LHCN-M2 (cell line): ENCODE measurements around the gene RSRC2. TPM values are rescaled to one million over a fixed set of nuclear protein-coding genes. Genes with fewer than 3 reads are reported as not detected.

Experiments
- total RNA-seq: library from RNA; depleted of rRNA; stranded (reverse); fragments of >200 nt; gene quantifications from 2 replicates; pipeline ENCODE4 v1.2.3, GENCODE V29; 2014; rRNA removed

The RSRC2 gene
- total RNA-seq, 1 experiment from 2014 or later = 52.0 TPM

Other genes starting within 250 kb of the RSRC2 start
- gene CLIP1, start 104.3 kb downstream of the RSRC2 start, total RNA-seq = 35.1 and 38.3 TPM in 2 replicates
- gene ZCCHC8, start 26.0 kb downstream of the RSRC2 start, total RNA-seq = 14.6 and 15.1 TPM in 2 replicates
- gene KNTC1, start 313 bp upstream of the RSRC2 start, total RNA-seq = 39.7 and 41.7 TPM in 2 replicates
- gene HCAR2, start 176.4 kb upstream of the RSRC2 start, total RNA-seq = not detected in 2 replicates
- gene HCAR3, start 189.9 kb upstream of the RSRC2 start, total RNA-seq = not detected in 2 replicates
- gene HCAR1, start 203.9 kb upstream of the RSRC2 start, total RNA-seq = not detected in 2 replicates
- gene DENR, start 225.9 kb upstream of the RSRC2 start, total RNA-seq = 46.4 and 48.8 TPM in 2 replicates
- gene CCDC62, start 247.6 kb upstream of the RSRC2 start, total RNA-seq = 0.38 and 0.40 TPM in 2 replicates